ENCODE data around the gene SH3RF3.

Gene SH3RF3

DNA sequence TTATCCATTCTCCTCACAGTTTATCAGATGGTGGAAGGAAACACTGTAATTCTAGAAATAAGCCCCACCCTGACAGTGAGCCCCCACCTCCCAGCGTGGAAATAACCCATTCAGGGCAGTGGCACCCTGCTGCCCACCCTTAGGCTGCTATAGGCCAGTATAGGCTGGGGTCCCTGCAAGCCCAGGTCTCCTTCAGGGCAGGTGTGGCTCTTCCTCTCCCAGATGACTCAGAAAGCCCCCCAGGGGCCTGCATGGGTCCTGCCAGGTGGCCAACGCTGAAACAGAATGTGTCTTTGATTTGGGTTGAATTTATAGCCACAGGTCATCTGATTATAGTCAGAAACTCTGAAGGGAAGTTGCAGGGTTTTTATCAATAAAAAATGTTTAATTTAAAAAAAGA lies 136.4 kb downstream of the SH3RF3 start:
- H3K36me3 ChIP-seq (ENCODE audit: control insufficient read depth, insufficient read depth, low read length): no peaks in the 10 kb centered on the region
- no peak overlapping the region for H3K4me2 ChIP-seq (ENCODE audit: low read length)
- H3K4me3 ChIP-seq (ENCODE audit: low read depth, low read length): no peak overlapping the region
- H3K27me3 ChIP-seq (ENCODE audit: control insufficient read depth, insufficient read depth, low read length): no peaks in the 10 kb centered on the region
- no peaks in the 10 kb centered on the region for H3K9me3 ChIP-seq (ENCODE audit: control insufficient read depth, low read length)
- TF ChIP-seq, protein P1, sequence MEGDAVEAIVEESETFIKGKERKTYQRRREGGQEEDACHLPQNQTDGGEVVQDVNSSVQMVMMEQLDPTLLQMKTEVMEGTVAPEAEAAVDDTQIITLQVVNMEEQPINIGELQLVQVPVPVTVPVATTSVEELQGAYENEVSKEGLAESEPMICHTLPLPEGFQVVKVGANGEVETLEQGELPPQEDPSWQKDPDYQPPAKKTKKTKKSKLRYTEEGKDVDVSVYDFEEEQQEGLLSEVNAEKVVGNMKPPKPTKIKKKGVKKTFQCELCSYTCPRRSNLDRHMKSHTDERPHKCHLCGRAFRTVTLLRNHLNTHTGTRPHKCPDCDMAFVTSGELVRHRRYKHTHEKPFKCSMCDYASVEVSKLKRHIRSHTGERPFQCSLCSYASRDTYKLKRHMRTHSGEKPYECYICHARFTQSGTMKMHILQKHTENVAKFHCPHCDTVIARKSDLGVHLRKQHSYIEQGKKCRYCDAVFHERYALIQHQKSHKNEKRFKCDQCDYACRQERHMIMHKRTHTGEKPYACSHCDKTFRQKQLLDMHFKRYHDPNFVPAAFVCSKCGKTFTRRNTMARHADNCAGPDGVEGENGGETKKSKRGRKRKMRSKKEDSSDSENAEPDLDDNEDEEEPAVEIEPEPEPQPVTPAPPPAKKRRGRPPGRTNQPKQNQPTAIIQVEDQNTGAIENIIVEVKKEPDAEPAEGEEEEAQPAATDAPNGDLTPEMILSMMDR (IDR thresholded peaks at IDR 0.05): no peak
- no peak overlapping the region for H3K9ac ChIP-seq
- H2AFZ ChIP-seq: no peak overlapping the region
- no peak overlapping the region for H3K27ac ChIP-seq
- H3K4me1 ChIP-seq: peaks cover 3% of the 10 kb centered on the region
- H3K79me2 ChIP-seq: no peaks in the 10 kb centered on the region

DNA sequence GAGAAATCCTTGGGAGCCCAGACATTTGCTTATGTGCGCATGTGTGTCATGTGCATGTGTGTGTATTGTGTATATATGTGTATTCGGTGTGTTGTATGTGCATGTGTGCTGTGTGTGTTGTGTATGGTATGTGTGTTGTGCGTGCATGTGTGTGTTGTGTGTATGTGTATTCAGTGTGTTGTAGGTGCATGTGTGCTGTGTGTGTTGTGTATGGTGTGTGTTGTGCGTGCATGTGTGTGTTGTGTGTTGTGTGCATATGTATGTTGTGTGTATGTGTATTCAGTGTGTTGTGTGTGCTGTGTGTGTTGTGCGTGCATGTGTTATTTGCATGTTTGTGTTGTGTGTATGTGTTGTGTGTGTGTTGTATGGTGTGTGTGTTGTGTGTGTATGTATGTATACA lies 136.9 kb downstream of the SH3RF3 start:
- H3K27me3 ChIP-seq (ENCODE audit: control insufficient read depth, insufficient read depth, low read length): no peaks in the 10 kb centered on the region
- H2AFZ ChIP-seq: no peak overlapping the region
- no peak overlapping the region for H3K4me2 ChIP-seq (ENCODE audit: low read length)
- no peaks in the 10 kb centered on the region for H3K79me2 ChIP-seq
- no peak overlapping the region for H3K27ac ChIP-seq
- no peak overlapping the region for H3K9ac ChIP-seq
- no peak overlapping the region for H3K4me3 ChIP-seq (ENCODE audit: low read depth, low read length)
- H3K36me3 ChIP-seq (ENCODE audit: control insufficient read depth, insufficient read depth, low read length): no peaks in the 10 kb centered on the region
- no peaks in the 10 kb centered on the region for H3K9me3 ChIP-seq (ENCODE audit: control insufficient read depth, low read length)
- TF ChIP-seq, protein P1 (IDR thresholded peaks at IDR 0.05): no peak
- H3K4me1 ChIP-seq: peaks cover 3% of the 10 kb centered on the region

DNA sequence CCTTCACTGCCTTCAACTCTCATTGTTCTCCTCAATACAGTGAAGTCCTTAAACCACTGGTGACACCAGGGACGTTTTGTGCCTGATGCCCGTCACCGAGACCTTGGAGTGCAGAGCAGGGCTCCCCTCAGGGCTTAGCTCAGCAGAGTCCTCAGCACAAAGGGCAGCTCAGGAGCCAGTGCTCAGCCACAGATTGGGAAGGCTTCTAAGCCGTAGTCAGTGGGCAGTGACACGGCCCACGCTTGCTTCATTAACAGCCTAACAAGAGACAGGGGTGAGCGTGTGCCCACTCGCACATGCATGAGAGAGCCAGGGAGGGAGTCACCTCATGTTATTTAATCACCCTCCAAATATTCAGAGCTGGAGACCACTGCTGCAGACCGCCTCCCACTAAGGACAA lies 137.5 kb downstream of the SH3RF3 start:
- Histone ChIP-seq H3K9me3 (ENCODE audit: control insufficient read depth, low read length) (no peaks in the 10 kb centered on the region), H3K4me2 (ENCODE audit: low read length) (no peak overlapping the region), H3K9ac (no peak overlapping the region), H3K27ac (peak overlapping the region; percentile 29), H3K36me3 (ENCODE audit: control insufficient read depth, insufficient read depth, low read length) (no peaks in the 10 kb centered on the region), H2AFZ (no peak overlapping the region), H3K27me3 (ENCODE audit: control insufficient read depth, insufficient read depth, low read length) (no peaks in the 10 kb centered on the region), H3K79me2 (no peaks in the 10 kb centered on the region), H3K4me3 (ENCODE audit: low read depth, low read length) (no peak overlapping the region), H3K4me1 (no peaks in the 10 kb centered on the region)
- TF ChIP-seq, protein P1 (IDR thresholded peaks at IDR 0.05): no peak

DNA sequence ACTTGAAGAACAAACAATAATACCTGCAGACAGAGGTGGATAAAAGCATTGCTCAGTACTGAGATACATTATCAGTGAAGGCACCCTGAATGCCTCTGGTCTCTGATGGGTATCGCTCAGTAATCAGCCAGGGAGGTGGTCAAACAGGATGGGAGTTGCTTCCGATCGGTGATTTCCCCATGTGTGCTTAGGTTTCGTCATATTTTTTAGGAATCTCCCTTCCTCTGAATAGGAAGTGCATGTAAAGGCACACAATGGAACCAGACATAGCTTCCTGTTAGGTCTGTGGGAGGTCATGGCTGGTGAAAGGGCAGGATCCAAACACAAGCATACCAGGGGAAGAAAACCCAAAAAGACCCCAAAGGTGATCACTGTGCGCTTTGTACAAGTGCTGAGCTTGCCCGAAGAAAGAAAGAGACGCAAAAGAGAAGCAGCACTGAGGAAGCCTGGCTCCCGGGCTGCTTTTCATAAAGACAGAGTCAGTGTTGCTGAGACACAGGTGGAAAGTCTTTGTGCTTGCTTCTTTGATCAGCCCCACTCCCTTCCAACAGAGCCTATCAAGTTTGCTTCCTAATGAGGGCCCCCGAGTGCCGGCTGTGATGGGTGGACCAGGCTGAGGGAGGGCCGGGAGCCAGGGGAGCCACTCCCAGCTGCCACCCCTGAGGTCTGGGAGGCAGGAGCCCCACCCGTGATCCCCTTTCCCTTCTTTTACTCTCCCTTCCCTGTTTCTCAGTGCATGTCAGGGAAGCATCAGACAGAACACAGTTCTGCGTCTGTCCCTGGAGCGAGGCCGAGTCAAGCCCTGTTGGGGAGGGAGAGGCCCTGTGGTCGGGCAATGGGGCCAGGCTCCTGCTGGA lies 138.2 kb downstream of the SH3RF3 start:
- Histone ChIP-seq H3K79me2 (no peaks in the 10 kb centered on the region), H3K27me3 (ENCODE audit: control insufficient read depth, insufficient read depth, low read length) (no peaks in the 10 kb centered on the region), H3K9me3 (ENCODE audit: control insufficient read depth, low read length) (no peaks in the 10 kb centered on the region), H3K27ac (peak overlapping the region; percentile 53), H3K9ac (no peak overlapping the region), H3K36me3 (ENCODE audit: control insufficient read depth, insufficient read depth, low read length) (no peaks in the 10 kb centered on the region), H3K4me3 (ENCODE audit: low read depth, low read length) (no peak overlapping the region), H3K4me2 (ENCODE audit: low read length) (no peak overlapping the region), H2AFZ (no peak overlapping the region), H3K4me1 (no peaks in the 10 kb centered on the region)
- TF ChIP-seq, protein P1 (IDR thresholded peaks at IDR 0.05): no peak

DNA sequence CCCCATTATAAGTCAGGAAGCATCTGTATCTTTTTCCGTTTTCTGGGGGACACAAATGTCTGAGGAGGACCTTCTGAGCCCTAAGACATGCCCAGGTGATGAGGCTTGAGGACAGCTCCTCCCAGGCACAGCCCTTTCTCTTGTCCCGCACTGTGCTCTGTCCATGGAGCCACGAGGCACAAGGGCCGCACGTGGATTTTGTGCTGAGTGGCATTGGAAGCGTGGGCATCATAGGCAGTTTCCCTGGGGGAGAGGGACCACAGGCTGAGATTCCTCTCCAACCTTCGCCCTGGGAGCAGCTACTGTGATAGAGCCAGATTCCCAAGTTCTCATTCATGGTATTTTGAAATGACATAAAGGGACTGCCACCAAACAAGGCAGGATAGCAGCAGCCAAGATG lies 139.9 kb downstream of the SH3RF3 start:
- Histone ChIP-seq H3K4me1 (no peaks in the 10 kb centered on the region), H3K27ac (no peak overlapping the region), H3K27me3 (ENCODE audit: control insufficient read depth, insufficient read depth, low read length) (no peaks in the 10 kb centered on the region), H3K9ac (no peak overlapping the region), H3K4me2 (ENCODE audit: low read length) (no peak overlapping the region), H3K79me2 (no peaks in the 10 kb centered on the region), H3K9me3 (ENCODE audit: control insufficient read depth, low read length) (no peaks in the 10 kb centered on the region), H3K36me3 (ENCODE audit: control insufficient read depth, insufficient read depth, low read length) (no peaks in the 10 kb centered on the region), H2AFZ (no peak overlapping the region), H3K4me3 (ENCODE audit: low read depth, low read length) (no peak overlapping the region)
- TF ChIP-seq, protein P1 (IDR thresholded peaks at IDR 0.05): no peak
